ENCODE measurements around the gene ACVR1. TPM values are rescaled to one million over a fixed set of nuclear protein-coding genes. Genes with fewer than 3 reads are reported as not detected.

The ACVR1 gene
- total RNA-seq, 2 donors from 2014 or later: 34.5 to 36.8 TPM

DNA sequence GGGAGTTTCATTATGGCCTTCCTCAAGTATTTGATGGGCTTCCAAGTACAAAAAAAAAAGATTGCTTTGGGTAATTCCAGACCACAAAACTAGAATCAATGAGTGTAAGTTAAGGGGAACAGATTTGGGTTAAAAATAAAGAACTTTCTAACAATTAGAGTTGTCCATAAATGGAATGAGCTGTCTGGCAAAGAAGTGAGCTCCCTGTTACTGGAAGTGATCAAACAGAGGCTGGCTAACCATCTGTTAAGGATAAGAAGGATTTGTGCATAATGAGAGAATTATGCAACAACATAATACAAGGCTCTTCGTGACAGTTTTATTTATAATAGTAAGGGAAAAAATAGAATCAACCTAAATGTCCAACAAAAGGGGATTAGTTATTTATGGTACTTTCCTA lies 44.6 kb upstream of the ACVR1 start:
- H3K4me3 ChIP-seq: no peak overlapping the region
- H3K27me3 ChIP-seq: no peaks in the 10 kb centered on the region
- no peak for DNase-seq (ENCODE audit: low spot score)
- TF ChIP-seq, protein P1, sequence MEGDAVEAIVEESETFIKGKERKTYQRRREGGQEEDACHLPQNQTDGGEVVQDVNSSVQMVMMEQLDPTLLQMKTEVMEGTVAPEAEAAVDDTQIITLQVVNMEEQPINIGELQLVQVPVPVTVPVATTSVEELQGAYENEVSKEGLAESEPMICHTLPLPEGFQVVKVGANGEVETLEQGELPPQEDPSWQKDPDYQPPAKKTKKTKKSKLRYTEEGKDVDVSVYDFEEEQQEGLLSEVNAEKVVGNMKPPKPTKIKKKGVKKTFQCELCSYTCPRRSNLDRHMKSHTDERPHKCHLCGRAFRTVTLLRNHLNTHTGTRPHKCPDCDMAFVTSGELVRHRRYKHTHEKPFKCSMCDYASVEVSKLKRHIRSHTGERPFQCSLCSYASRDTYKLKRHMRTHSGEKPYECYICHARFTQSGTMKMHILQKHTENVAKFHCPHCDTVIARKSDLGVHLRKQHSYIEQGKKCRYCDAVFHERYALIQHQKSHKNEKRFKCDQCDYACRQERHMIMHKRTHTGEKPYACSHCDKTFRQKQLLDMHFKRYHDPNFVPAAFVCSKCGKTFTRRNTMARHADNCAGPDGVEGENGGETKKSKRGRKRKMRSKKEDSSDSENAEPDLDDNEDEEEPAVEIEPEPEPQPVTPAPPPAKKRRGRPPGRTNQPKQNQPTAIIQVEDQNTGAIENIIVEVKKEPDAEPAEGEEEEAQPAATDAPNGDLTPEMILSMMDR (IDR thresholded peaks at IDR 0.05): no peak
- no peaks in the 10 kb centered on the region for H3K36me3 ChIP-seq
- H3K4me1 ChIP-seq: no peaks in the 10 kb centered on the region
- H3K27ac ChIP-seq: no peak overlapping the region
- no peaks in the 10 kb centered on the region for H3K9me3 ChIP-seq

DNA sequence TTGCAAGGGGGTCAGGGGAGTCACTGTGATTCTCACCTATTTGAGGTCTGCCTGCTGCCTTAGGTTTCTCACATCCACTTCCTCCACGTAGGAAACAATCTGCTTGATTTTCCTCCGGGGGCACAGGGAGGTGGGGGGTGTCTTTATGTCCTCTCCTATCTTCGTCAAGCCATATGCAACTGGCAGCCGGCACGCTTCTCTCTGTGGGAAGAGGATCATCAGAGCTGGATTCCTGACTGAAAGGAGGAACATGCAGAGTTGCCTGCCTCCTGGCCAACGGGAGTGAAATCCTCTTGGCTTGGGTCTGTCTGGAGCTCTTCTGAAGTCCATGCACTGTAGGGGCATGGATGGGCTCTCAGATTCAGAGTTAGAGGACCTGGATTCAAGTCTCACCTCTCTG lies 43.1 kb upstream of the ACVR1 start:
- Histone ChIP-seq H3K4me1 (no peaks in the 10 kb centered on the region), H3K9me3 (no peaks in the 10 kb centered on the region), H3K27ac (no peak overlapping the region), H3K27me3 (no peaks in the 10 kb centered on the region), H3K4me3 (no peak overlapping the region), H3K36me3 (no peaks in the 10 kb centered on the region)
- TF ChIP-seq, protein P1 (IDR thresholded peaks at IDR 0.05): no peak
- DNase-seq (ENCODE audit: low spot score): no peak

DNA sequence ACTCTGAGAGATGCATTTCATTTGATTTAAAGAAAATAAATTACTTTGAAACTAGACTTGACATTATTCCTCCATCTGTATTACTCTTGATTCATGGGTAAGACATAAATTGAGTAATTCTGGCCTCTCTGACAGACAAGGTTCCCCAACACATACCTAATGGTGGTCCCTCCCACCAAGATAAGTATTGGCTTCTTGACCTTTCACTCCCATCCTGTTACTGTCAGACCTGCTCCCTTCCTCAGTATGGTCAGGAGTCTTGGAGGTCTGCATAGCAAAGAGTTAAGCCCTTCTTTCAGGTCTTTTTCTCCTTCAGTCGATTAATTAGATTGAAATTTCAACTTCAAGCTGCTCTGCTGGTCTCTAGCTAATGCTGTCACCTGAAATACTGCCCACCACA lies 42.2 kb upstream of the ACVR1 start:
- no peaks in the 10 kb centered on the region for H3K9me3 ChIP-seq
- no peaks in the 10 kb centered on the region for H3K36me3 ChIP-seq
- H3K27me3 ChIP-seq: no peaks in the 10 kb centered on the region
- no peak for DNase-seq (ENCODE audit: low spot score)
- no peak overlapping the region for H3K4me3 ChIP-seq
- no peaks in the 10 kb centered on the region for H3K4me1 ChIP-seq
- no peak overlapping the region for H3K27ac ChIP-seq
- TF ChIP-seq, protein P1 (IDR thresholded peaks at IDR 0.05): no peak

DNA sequence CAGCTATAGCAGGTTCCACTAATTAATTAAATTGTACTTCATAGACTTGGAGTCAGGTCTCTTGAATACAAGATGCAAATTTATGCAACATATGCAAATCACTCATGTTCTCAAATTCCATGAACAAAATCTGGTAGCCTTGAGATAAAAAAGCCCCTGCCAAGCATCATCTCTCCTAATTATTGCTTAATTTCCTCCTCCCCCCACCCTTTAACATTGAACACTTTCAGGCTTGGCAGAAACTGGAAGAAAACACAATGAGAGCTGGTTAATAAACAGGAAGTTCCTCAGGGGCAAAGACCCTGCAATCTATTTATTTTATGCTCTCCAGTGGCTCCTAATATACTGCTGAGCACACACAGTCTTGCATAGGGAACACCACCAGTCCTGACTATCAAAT lies 35.6 kb upstream of the ACVR1 start:
- no peak overlapping the region for H3K27ac ChIP-seq
- no peak for DNase-seq (ENCODE audit: low spot score)
- TF ChIP-seq, protein P1 (IDR thresholded peaks at IDR 0.05): no peak
- no peak overlapping the region for H3K4me3 ChIP-seq
- H3K36me3 ChIP-seq: no peaks in the 10 kb centered on the region
- H3K9me3 ChIP-seq: no peaks in the 10 kb centered on the region
- H3K4me1 ChIP-seq: no peaks in the 10 kb centered on the region
- H3K27me3 ChIP-seq: no peaks in the 10 kb centered on the region

DNA sequence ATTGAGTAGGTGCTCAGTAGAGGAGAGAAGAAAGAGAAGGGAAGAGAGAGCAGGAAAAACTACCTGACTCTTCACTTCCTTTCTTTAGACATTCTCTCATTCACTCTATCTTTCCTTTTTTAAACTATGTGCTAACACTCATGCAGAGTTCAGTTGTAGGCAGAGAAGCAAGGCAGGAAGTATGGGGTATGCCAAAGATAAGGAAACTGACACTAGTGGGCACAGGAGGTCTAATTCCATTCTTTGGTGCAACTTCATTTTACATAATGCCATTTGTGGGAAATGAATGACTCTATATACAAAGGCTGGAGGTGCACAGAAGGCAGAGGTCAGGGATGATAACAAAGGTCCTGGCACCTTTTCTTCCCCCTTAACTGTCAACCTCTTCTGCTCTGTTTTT lies 35.1 kb upstream of the ACVR1 start:
- H3K4me1 ChIP-seq: no peaks in the 10 kb centered on the region
- H3K36me3 ChIP-seq: no peaks in the 10 kb centered on the region
- no peak for DNase-seq (ENCODE audit: low spot score)
- no peak overlapping the region for H3K4me3 ChIP-seq
- TF ChIP-seq, protein P1 (IDR thresholded peaks at IDR 0.05): no peak
- H3K27ac ChIP-seq: no peak overlapping the region
- no peaks in the 10 kb centered on the region for H3K9me3 ChIP-seq
- no peaks in the 10 kb centered on the region for H3K27me3 ChIP-seq

DNA sequence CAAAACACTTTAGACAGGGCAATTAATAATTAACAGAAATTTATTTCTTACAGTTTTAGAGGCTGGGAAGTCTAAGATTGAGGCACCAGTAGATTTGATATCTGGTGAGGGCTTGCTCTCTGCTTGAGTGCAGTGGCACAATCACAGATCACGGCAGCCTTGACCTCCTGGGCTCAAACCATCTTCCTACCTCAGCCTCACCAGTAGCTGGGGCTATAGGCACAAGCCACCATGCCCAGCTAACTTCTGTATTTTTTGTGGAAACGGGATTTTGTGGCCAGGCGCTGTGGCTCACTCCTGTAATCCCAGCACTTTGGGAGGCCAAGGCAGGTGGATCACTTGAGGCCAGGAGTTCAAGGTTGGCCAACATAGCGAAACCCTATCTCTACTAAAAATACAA lies 29.0 kb upstream of the ACVR1 start:
- H3K4me1 ChIP-seq: peaks cover 0 to 8% of the 10 kb centered on the region in 2 donors
- no peak overlapping the region for H3K27ac ChIP-seq
- H3K36me3 ChIP-seq: no peaks in the 10 kb centered on the region
- TF ChIP-seq, protein P1 (IDR thresholded peaks at IDR 0.05): no peak
- H3K9me3 ChIP-seq: no peaks in the 10 kb centered on the region
- H3K27me3 ChIP-seq: no peaks in the 10 kb centered on the region
- no peak overlapping the region for H3K4me3 ChIP-seq
- DNase-seq (ENCODE audit: low spot score): no peak
